HG03280 (cell line): ENCODE measurements around the gene GSN.

Experiments used
- ATAC-seq: cut with Tn5 transposase; IDR thresholded peaks from one replicate; pipeline ENCODE4 v1.9.1; 2021; ENCODE audit warnings: mild to moderate bottlenecking, moderate library complexity; ENCODE audit not compliant: unreplicated experiment

Gene GSN

DNA sequence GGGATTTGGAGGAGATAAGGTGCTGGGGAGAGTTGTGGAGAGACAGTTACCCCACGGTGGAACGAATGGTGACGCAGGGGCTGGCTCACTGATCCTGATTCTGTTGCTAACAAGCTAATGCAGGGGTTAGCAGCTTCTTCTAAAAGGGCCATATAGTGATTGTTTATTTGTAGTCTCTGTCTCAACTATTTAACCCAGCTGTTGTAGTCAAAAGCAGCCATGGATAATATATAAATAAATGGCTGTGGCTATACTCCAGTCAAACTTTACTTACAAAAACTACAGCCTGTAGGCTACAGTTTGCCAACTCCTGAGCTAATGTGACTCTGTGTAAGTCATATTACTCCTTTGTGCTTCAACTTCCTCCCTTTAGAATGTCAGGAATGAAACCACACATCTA lies 80.3 kb downstream of the GSN start:
- ATAC-seq, result no peak

DNA sequence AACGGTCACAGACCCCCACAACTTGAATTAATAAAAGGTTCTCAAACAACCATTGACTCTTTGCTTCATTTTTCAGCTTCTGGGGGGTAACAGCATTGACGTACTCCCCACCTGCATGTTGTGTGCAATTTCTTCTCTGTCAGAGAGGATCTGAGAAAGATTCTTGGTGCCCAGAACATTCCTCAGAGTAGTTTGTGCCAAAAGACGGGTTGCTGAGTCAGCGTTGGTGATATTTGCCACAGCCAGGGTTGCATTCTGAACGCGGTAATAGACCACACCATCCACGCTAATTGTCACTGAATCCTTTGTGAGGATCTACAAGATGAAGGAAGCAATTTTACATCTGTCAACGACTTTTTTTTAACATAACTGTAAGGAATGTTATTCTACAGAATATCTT lies 81.0 kb downstream of the GSN start:
- ATAC-seq, result no peak

DNA sequence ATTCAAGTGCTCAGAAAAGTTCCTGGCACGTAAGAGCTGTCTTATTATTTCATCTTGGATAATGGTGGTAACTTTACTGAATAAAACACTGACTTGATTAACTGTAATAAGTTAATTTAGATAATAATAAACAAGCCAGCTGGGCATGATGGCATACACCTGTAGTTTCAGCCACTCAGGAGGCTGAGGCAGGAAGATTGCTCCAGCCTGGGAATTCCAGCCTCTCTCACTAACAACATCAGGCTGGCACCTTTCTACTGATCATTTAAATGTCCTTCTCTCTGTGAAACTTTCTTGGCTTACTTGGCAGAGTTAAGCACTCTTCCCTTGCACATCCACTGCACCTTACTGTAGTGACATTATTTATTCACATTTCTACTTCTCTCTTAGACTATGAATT lies 82.1 kb downstream of the GSN start:
- ATAC-seq, result no peak

DNA sequence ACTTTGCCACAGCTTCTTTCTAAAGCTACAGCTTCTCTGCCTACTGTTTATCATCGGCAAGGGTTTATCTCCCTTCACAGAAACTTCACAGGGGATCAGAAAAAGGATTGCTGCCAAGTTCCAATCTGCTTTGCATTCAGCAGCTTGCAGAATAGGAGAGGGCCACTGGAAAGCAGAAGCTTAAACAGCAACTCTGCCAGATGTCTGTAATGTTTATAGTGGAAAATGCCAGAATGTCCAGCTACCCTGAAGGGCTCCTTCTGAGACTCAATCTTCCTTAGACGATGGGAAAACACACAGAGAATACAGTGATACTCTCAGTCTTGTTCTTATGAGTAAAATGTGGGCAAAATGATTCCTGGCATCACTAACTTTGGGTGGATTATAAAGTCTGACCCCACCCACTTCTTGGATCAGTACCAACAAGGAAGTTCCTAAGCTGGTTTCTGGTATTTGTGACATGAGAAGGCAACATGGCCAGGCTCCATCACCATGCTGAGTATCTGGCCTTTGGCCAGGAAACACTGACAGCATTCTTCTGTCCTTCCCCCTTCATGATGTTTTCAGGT lies 83.1 kb downstream of the GSN start:
- ATAC-seq, result no peak

DNA sequence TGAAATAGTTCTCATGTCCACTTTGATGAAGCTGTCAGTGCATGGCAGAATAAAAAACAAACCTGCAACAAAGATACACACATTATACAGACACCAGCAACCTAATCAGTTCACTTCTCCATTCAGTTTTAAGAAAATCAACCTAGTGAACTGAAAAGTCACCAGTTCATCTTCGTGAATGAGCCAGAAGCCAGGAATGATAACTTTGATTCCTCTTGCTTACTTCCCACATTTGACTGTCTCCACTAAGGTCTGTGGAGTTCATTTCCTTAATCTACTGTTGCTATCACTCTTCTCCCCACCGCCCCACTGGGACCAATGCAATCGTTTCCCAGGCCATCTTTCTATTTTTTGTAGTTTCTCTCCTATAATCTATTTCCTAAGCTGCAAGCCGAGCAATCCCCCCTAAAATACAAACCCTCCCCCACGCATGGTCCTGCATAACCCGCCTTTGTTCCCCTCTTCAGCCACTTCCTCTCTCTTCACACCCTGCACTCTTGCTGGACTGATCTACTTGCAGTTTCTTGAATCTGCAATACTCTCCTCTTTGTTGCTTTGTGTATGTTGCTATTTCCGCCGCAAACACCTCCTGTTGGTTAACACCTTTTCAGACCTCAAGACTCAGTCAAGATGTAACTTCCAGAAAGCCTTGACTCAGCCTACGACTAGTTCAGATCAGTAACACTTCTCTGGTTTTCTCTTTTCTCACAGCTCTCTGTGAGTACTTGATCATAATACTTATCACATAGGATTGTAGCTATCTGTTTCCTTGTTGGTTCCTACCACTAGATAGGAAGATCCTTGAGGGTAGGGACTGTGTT lies 85.5 kb downstream of the GSN start:
- peak; percentile 84 for ATAC-seq

DNA sequence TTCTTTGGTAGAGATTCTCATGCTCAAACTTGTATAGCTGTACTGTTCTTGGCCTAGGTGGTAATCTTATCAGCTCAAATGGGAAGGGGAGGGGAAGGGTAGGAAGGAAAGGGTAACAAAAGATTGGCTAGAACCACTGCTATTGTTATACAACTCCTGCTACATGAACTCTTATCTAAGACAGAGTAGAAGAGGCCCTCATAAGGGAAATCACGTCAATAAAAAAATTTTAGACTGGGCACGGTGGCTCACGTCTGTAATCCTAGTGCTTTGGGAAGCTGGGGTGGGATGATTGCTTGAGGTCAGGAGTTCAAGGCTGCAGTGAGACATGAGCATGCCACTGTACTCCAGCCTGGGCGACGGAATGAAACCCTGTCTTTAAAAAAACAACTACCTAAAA lies 86.2 kb downstream of the GSN start:
- ATAC-seq, result peak; percentile 3

DNA sequence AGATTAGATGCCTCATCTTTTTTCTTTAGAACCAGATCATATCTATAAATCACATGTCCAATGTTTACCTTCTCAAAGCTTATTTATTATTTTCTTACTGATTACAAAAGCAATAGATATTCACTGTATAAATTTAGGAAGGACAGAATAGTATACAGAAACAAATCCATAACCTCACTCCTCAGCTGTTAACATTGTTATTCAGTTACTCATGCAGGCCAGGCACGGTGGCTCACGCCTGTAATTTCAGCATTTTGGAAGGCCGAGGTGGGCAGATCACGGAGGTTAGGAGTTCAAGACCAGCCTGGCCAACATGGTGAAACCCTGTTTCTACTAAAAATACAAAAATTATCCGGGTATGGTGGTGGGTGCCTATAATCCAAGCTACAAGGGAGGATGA lies 86.8 kb downstream of the GSN start:
- ATAC-seq, result no peak

DNA sequence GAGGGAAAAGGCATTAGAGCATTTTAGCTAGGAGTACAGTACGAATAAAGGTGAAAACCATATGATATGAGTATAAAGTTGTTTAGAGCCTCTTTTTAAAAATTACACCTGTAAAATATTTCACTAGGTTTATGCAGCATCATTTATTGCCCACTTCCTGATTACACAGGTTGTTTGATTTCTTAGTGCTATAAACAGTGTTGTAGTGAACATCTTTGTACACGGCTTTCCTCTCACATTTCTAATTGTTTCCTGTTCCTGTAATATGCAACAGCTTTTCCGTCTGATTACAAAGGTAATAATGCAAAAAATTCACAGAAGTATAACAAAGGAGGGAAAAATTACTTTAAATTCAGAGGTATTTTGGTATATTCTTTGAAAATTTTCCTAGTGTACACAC lies 89.0 kb downstream of the GSN start:
- ATAC-seq, result no peak

DNA sequence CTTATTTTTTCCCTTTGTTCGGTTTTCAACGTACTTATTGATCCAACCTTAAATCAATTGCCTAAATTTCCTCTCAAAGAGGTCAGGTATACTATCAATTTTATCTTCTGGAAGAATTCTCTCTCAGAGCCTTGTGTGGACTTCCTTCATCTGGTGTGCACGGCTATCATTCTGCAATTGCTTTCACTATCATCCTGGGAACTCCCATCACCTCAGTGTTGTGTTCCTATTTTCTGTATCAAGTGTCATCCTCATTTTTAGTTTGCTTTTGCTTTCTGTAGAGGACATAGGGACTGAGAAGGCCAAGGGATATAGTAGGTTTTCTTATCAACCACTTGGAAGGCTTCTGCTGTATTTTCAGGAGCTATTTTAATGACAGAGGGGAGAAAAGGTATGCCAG lies 90.8 kb downstream of the GSN start:
- ATAC-seq, result no peak

DNA sequence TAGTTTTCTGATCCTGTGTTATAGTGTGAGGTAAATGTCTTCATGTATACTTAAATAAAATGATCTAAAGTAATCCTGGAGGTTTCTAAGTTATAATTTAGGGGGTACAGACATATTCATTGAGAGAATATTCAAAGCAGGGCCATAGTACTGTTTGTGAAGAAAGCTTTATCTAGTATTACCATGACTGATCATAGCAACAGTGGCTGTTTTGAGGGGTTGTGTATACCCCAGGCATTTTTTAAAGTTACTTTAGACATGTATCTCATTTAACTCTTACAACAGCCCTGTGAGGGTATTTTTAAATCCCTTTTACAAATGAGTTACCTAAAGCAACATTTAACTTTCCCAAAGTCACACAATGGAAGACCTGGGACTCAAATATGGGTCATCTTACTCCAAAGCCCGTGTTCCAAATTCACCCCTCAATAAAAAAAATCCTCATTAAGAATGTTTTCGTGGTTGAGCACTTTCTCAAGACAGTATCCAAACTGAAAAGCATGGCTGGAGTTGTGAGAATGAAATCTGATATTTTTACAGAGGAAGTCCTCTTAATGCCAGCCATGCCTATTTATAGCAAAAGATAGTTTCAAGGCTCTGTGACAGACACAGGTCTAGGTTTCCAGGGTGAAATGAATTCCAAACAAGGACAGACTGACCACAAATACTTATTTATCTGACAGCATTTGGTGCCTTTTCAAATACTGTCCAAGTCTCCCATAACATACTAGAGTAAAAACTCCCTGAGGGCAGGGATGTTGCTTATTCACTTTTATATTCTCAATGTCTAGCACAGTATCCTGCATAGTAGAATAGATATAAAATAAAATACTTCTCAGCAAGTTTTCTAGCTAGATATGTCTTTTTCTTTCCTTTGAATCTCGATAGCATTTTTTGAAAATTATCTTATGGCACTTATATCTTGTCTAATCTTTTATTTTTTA lies 91.7 kb downstream of the GSN start:
- no peak for ATAC-seq

DNA sequence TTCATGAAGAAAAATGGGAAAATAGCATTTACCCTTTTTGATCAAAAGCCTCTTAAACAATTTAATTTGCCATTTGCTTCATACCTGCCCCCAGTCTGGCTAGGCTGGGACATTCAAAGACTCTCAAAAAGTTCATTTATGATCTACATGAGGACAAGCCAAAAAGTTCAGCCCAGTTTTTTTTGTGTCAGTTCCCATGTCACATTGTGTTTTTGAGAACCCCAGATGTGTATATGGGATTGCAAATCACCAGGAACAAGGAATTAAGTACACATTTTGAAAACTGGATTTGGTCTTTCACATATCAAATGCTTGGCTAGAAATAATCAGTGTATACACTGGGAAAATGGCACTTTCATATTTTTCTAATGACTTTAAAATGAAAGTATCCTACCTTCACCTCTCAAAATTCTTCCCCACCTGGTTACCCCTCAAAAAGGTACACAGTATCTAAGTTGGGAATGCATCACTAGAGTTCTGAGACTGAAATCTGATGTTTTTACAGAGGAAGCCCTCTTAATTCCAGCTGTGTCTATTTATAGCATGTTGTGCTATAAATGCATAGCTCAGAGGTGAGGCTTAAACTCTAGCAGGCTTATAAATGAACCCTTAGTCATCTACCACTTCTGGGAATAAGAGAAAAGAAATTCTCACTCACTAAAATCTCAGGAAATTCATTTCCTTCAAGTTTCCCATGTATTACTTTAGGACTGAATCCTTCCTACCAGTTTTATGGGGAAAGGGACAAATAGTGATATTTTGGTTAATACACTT lies 92.8 kb downstream of the GSN start:
- ATAC-seq, result no peak

DNA sequence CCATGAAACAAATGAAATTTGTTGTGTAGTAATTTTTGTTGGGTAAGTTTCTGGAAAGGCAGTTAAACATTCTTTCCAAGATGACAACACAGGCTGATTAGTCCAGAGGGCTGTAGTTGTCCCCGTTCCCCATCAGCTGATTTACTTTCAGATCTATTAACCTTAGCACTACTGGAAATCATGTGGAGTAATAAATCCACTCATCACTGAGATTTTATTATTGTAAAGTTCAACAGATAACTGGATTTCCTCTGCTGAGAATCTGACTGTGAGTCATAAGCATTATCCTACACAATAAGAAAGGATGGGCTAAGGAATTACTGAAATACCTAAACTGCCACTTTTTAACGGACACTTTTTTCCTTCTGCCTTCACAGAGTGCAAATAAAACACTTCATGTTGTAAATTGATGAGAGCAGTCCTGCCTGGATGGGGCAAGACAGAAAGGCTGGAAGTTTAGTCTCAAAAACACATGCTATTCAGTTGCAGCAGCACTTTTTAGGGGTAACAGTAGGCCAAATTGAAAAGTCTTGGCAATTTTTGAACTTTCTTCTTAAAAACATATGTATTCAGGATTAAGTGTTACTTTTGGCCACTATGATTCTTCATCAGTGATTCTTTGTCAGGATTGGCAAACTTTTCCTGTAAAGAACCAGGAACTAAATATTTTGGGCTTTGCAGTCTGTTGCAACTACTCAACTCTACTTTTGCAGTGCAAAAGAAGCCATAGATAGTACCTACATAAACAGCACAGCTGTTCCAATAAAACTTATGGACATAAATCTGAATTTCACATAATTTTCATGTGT lies 95.1 kb downstream of the GSN start:
- no peak for ATAC-seq

DNA sequence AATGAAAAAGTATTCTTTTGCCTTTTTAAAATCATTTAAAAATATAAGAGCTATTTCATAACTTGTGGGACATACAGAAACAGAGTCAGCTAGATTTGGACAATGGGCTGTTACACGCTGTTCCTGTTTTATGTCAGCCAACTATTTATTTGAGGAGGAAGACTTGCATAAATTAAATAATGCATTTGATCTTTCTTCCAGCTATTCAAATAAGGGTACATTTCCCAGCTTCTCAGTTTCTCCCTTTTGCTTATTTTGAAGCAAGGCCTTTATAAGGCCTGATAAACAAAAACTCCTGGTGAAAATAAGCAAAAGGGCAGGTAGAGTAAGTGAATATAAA lies 95.6 kb downstream of the GSN start:
- ATAC-seq, result no peak

DNA sequence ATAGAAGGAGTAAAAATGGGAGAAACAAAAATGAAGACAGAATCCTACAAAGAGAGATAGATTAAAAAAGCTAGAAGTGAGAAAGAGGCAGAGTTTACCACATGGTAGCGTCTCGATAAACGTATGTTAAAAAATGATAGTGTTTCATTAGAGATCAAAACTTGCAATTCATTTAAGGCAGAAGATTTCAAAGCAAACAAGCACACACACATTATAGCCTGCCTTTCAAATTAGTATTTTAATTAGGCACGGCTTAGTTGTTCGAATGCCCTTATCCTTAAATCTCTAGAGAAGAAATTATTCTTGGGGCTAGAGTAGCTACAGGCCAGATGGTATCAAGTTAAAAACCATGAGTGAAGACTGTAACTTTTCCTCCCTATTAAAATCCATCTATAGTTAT lies 96.1 kb downstream of the GSN start:
- ATAC-seq, result no peak

DNA sequence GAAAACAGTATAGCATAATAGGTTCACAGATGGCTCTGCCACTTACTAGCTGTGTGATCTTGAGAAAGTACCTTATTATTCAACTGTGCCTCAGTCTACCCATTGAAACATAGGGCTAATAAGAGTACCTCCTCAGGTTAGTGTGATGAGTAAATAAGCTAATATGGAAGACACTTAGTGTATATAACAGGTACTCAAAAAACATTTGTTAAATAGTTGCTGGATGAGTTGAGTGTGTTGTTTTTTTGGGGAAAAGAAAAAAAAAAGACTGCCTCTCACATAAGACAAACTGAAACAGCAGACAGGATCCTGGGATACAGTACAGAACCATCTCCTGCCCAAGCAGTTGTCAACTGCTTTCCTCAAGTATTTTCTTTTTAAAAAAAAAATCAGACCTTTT lies 96.9 kb downstream of the GSN start:
- no peak for ATAC-seq

DNA sequence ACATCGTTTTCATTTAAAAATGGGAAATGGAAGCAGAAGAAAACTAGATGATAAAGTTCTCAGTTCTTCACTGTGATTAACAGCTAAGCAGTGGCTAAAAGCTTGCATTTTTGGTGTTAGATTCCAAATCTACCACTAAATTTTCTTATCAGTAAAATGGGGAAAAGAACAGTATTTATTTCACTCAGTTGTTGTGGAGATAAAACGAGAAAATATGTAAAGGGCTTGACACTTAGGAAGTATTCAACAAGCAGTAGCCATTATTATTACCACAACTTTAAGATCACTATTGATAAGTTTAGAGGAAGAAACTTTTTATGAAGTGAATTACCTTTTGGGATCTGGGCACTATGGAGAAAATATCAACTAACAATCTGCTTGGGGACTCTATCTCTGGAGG lies 97.6 kb downstream of the GSN start:
- ATAC-seq, result no peak

DNA sequence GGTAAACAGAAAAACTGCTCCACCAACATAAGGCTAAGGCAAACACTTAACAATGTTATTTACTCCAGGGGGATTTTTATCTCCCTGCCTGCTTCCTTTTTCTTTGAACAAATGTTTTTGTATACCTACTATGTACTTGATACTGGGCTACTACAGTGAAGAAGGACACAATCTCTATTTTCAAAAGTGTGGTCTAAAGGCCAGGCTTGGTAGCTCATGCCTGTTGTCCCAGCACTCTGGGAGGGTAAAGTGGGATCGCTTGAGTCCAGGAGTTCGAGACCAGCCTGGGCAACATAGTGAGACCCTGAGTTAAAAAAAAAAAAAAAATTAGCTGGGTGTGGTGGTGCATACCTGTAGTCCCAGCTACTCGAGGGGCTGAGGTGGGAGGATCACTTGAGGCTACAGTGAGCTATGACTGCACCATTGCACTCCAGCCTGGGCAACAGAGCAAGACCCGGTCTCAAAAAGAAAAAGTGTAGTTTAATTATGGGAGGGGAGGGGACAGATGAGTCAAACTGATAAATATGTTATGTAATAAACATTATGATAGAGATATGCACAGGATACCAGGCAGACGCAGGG lies 98.7 kb downstream of the GSN start:
- ATAC-seq, result no peak

DNA sequence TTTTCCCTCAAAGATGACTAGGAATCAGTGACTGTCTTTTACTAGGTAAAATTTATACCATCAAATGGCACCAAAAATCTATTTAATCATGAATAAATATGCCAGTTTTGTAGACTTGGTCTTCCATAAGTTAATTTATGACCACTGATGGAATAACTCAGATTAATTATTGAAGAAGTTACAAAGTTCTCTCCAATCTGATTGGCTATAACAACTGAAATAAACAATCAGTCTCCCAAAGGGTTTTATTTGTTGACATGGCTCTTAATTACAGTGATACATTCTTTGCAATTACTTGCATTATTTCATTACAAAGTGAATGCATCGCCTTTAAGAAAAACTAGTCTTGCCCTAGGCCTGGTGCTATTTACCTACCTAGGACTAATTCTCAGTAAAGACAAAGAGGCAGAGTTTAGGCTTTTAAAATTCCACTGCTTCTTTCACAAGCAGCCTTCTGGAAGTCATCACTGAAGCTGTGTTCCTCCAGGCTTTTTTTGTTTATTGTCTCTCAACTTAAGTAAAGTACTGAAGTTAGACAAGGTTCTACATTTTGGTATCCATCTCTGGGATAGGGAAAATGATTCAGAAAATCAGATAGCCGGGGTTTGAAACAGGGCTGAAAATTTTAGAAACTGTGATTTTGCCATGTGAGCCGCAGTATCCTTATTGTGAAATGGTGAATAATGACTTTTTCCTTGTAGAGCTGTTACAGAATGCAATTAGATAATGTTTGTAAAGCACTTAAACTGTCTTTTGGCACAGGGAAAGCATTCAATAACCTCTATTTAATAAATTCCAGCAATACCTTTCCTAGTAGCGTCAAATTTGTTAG lies 99.6 kb downstream of the GSN start:
- no peak for ATAC-seq

DNA sequence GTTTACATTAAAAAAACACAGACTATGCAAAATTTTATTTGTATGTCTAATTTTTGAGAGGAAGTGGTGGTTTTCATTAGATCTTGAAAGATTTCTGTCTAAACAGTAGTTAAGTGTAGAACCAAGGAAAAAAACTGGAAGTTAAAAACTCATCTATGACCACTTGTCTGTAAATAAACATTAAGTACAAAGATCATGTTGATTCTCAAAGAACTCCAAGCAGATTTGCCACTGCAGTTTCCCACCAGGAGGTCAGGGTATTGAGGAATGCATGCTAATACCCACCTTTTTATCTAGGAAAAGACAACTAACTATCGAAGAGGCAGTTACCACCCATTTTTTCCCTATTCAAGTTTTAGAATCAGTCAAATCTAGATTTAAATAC lies 100.2 kb downstream of the GSN start:
- ATAC-seq, result no peak
